CD4-positive, alpha-beta T cell (primary cell): ENCODE measurements around the gene SRD5A1. TPM values are rescaled to one million over a fixed set of nuclear protein-coding genes. Genes with fewer than 3 reads are reported as not detected.

Source experiments
- ATAC-seq: fragments of 200-7000 bp; cut with Tn5 transposase; one replicate; pipeline ENCODE4 v1.10.0; 2022; ENCODE audit warnings: mild to moderate bottlenecking; ENCODE audit not compliant: poor library complexity
- CTCF ChIA-PET: fragments of 350-600 bp; sonication (Branson Sonifier 250); formaldehyde crosslinking; loops from one replicate; lab custom pipeline; 2021; ENCODE audit warnings: antibody characterized with exemption, inconsistent platforms; lab: Charles Lee
- POLR2A ChIA-PET: fragments of 350-600 bp; sonication (Branson Sonifier 250); formaldehyde crosslinking; loops from one replicate; lab custom pipeline; 2021; ENCODE audit warnings: antibody characterized with exemption, inconsistent platforms; lab: Charles Lee
- DNase-seq, 14 experiments: peaks; one replicate each; pipeline ENCODE4 v3.0.0-alpha.2; 2013 to 2020; ENCODE audit warnings: mixed read lengths in 2 of 14
- H3K27ac ChIP-seq, 2 donors: one replicate each; pipeline versions ENCODE4 v1.5.1 to v1.7.0; 2013; ENCODE audit warnings: low read length in 2 of 2, low read depth in 1 of 2, mild to moderate bottlenecking in 1 of 2
- H3K27me3 ChIP-seq, 2 experiments: 1 replicate in 1 of 2; 2 replicates in 1 of 2; pipeline versions ENCODE4 v1.6.1 to v1.7.0; 2013; ENCODE audit warnings: low read length in 2 of 2, control low read depth in 1 of 2, mild to moderate bottlenecking in 1 of 2, moderate library complexity in 1 of 2; ENCODE audit not compliant: insufficient read depth in 2 of 2, control insufficient read depth in 1 of 2
- H3K36me3 ChIP-seq: one replicate; pipeline ENCODE4 v1.6.1; 2013; ENCODE audit warnings: low read length, control low read depth; ENCODE audit not compliant: insufficient read depth
- H3K4me1 ChIP-seq: one replicate; pipeline ENCODE4 v1.6.1; 2013; ENCODE audit warnings: low read length, control low read depth; ENCODE audit not compliant: insufficient read depth
- H3K4me3 ChIP-seq: one replicate; pipeline ENCODE4 v1.5.1; 2013; ENCODE audit warnings: mild to moderate bottlenecking, low read length, moderate library complexity
- H3K9me3 ChIP-seq, 2 experiments: 1 replicate in 1 of 2; 2 replicates in 1 of 2; pipeline versions ENCODE4 v1.6.1 to v1.7.0; 2013; ENCODE audit warnings: low read length in 2 of 2, mild to moderate bottlenecking in 2 of 2, control low read depth in 1 of 2, moderate library complexity in 1 of 2; ENCODE audit not compliant: control insufficient read depth in 1 of 2, insufficient read depth in 1 of 2
- H3K27ac Mint-ChIP-seq: one replicate; pipeline ENCODE4 v1.8.0; 2020; ENCODE audit warnings: mixed read lengths
- H3K27me3 Mint-ChIP-seq: one replicate; pipeline ENCODE4 v1.8.0; 2021; ENCODE audit warnings: mixed read lengths
- H3K36me3 Mint-ChIP-seq: one replicate; pipeline ENCODE4 v1.8.0; 2021; ENCODE audit warnings: low read depth, mixed read lengths
- H3K4me1 Mint-ChIP-seq: one replicate; pipeline ENCODE4 v1.8.0; 2021; ENCODE audit warnings: low read depth, mixed read lengths
- H3K4me3 Mint-ChIP-seq: one replicate; pipeline ENCODE4 v1.8.0; 2020; ENCODE audit warnings: mild to moderate bottlenecking, mixed read lengths
- H3K9me3 Mint-ChIP-seq: one replicate; pipeline ENCODE4 v1.8.0; 2020; ENCODE audit warnings: mixed read lengths
- CTCF ChIP-seq: fragments of 200-600 bp; IDR thresholded peaks from one replicate; pipeline ENCODE4 v1.8.0; 2022; ENCODE audit warnings: antibody characterized with exemption, mild to moderate bottlenecking
- intact Hi-C, 2 experiments: fragments of 100-400 bp; cut with DNase I in 1 of 2; cut with micrococcal nuclease in 1 of 2; formaldehyde crosslinking; loops; one replicate each; pipeline versions ENCODE4 v1.15.1 to v1.9.0; 2023 to 2025; cut with DNase I, micrococcal nuclease
- total RNA-seq, 174 experiments: library from RNA in 2 of 174; stranded (reverse) in 2 of 174; gene quantifications; one replicate each; pipeline ENCODE4 v1.2.3 and lab custom pipeline; 2021 to 2026

The SRD5A1 gene
- total RNA-seq, 2 experiments from 2014 or later, result 2.3 to 3.0 TPM

DNA sequence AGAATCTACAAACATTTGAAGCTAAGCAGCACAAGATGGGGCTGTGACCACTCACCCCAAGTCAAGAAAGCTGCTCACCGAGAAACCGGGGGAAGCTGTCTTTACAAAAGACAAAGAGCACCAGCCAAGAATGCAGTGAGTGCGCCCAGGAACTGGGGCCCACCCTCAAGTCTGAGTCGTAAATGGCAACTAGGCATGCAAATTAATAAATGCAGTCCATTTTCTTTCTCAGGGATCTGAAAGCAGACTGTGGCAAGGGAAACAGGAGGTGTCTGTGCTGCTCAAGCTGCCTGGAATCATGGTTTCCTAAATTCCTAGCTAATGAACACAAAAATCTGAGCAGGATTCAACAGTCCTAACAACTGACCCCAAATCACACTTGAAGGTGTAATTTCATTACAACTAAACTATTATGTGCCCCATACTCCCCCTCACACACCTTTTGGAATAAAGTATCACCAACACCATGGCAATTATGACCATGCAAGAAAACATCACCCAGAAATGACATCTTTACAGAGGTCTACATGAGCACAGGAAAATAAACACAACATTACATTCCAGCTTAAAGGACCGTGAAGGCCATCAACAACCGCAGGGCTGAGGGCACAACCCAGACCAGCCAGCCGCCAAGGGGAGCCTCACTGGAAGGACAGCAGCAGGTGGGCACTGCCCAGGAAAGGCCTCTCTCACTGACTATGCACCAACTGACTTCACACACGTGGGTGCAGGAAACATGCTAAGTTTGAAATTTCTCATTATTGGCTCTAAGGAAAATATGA, 18.0 kb upstream of the SRD5A1 start:
- ATAC-seq, result no peak
- POLR2A ChIA-PET, result interaction anchor here (0.7 kb wide), 1 partner anchor 1304 kb away, joined by 3 read pairs; no protein-coding TSS in a partner anchor
- no peaks in the 10 kb centered on the region for H3K9me3 ChIP-seq
- H3K4me3 ChIP-seq, result no peak overlapping the region
- no peak for DNase-seq
- H3K4me1 ChIP-seq, result no peaks in the 10 kb centered on the region
- Mint-ChIP-seq H3K4me1 (peaks cover 27% of the 10 kb centered on the region), H3K9me3 (no peaks in the 10 kb centered on the region), H3K27ac (no peak overlapping the region), H3K27me3 (no peaks in the 10 kb centered on the region), H3K36me3 (peaks cover 93% of the 10 kb centered on the region), H3K4me3 (no peak overlapping the region)
- CTCF ChIA-PET, result interaction anchor here (0.7 kb wide), 1 partner anchor 130 kb away, joined by 3 read pairs; no protein-coding TSS in a partner anchor
- peaks cover 97% of the 10 kb centered on the region for H3K36me3 ChIP-seq
- H3K27me3 ChIP-seq, result no peaks in the 10 kb centered on the region
- no peak overlapping the region for H3K27ac ChIP-seq
- intact Hi-C loops, result no loop called here
- TF ChIP-seq CTCF, result no peak

DNA sequence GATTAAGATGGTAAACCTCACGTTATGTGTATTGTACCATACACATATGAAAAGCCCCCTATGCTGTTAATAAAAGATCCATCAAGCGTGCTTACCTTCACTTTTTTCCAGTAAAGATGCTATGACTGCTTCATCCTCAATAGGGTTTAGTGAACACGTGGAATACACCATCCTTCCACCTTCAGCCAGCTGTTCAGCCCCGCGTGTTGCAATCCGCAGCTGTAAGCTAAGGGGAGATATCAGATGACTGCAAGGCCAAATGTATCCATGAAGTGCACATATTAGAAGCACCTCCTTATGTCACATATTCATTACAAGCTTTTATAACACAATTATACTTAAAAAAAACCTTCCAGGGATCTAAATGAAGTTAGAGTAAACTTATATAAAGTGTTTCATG, 16.6 kb upstream of the SRD5A1 start:
- Mint-ChIP-seq H3K9me3 (no peaks in the 10 kb centered on the region), H3K27ac (no peak overlapping the region)

GRCh38 chr5:6623228-6623627, 10.0 kb upstream of the SRD5A1 start:
- no peak for ATAC-seq
- ChIA-PET CTCF (no interaction called here), POLR2A (no interaction called here)
- no peak overlapping the region for H3K4me3 ChIP-seq
- Mint-ChIP-seq H3K4me3 (no peak overlapping the region), H3K4me1 (peaks cover 23% of the 10 kb centered on the region), H3K27ac (no peak overlapping the region), H3K36me3 (peaks cover 88% of the 10 kb centered on the region), H3K27me3 (no peaks in the 10 kb centered on the region), H3K9me3 (peaks cover 4% of the 10 kb centered on the region)
- H3K27ac ChIP-seq, result no peak overlapping the region
- intact Hi-C loops, result no loop called here
- H3K27me3 ChIP-seq, result no peaks in the 10 kb centered on the region
- peaks cover 91% of the 10 kb centered on the region for H3K36me3 ChIP-seq
- DNase-seq, result no peak
- peaks cover 0 to 8% of the 10 kb centered on the region in 2 experiments for H3K9me3 ChIP-seq
- TF ChIP-seq CTCF, result no peak
- H3K4me1 ChIP-seq, result no peaks in the 10 kb centered on the region

More for the DNA sequence above, 16.6 kb upstream of the SRD5A1 start:
- ATAC-seq (no peak), DNase-seq (no peak)
- Mint-ChIP-seq H3K4me3 (no peak overlapping the region), H3K36me3 (peaks cover 96% of the 10 kb centered on the region), H3K4me1 (peaks cover 31% of the 10 kb centered on the region), H3K27me3 (no peaks in the 10 kb centered on the region)
- CTCF ChIA-PET, result no interaction called here
- Histone ChIP-seq H3K27ac (no peak overlapping the region), H3K27me3 (no peaks in the 10 kb centered on the region), H3K9me3 (no peaks in the 10 kb centered on the region), H3K36me3 (peaks cover 95% of the 10 kb centered on the region), H3K4me3 (no peak overlapping the region), H3K4me1 (no peaks in the 10 kb centered on the region)
- intact Hi-C loops, result no loop called here
- no peak for TF ChIP-seq CTCF
- POLR2A ChIA-PET, result no interaction called here
